ENCODE data around the gene SLC39A5.

- TF ChIP-seq EZH2 (IDR thresholded peaks at IDR 0.05; ENCODE audit: insufficient read depth, poor library complexity, severe bottlenecking) (no peak), EZH2phosphoT487 (IDR thresholded peaks at IDR 0.05; ENCODE audit: insufficient read depth, low read depth) (no peak)
Measured at GRCh38 chr12:56213878-56214277, 16.0 kb upstream of the SLC39A5 start.
